Gastrocnemius medialis (tissue), 4 donors: ENCODE results near the gene BBS1.

ENCODE experiments used
- CTCF ChIP-seq, 5 experiments: fragments of 450-650 bp in 3 of 5; fragments of 200-600 bp in 2 of 5; sonication (generic) in 2 of 5; IDR thresholded peaks in 4 of 5; conservative IDR thresholded peaks in 1 of 5; 1 replicate in 4 of 5; 2 replicates in 1 of 5; pipeline ENCODE4 v1.5.1; 2016 to 2019; ENCODE audit warnings: antibody characterized with exemption in 5 of 5, mild to moderate bottlenecking in 3 of 5, moderate library complexity in 3 of 5
- POLR2A ChIP-seq, 2 donors: fragments of 450-650 bp; IDR thresholded peaks; one replicate each; pipeline ENCODE4 v1.6.1; 2017; ENCODE audit warnings: antibody characterized with exemption in 2 of 2, mild to moderate bottlenecking in 2 of 2, moderate library complexity in 2 of 2

- TF ChIP-seq CTCF (IDR thresholded peaks at IDR 0.05 in 4 of 5, conservative IDR thresholded peaks at IDR 0.05 in 1 of 5) (no peak), POLR2A (IDR thresholded peaks at IDR 0.05) (no peak)
Measured at GRCh38 chr11:66559866-66560676, 49.6 kb downstream of the BBS1 start.
